ENCODE data around the gene RMP24.

The RMP24 gene

DNA sequence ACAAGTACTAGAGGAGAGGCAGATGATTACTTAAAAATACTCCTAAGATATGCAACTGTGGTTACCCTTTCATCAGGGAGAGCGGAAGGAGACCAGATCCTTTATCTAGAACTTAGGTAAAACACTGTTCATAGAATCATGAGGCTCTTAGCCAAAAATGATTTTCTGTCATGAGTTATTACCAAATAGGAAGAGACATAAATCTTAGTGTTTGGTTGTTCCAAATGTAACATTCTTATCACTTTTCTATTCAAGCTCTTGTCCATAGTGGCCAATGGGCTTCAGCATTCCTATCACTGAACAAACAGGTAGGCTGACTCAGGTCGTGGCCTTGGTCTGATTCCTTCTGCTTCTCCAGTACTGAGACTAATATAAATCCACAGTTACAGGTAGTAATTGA is 56.4 kb downstream of the RMP24 start:
- no peak for FAIRE-seq
- DNase-seq (ENCODE audit: low spot score), result no peak

All from RCC 7860 (cell line).